Esophagus squamous epithelium (tissue), 5 donors: ENCODE results near the gene COPS8. TPM values are rescaled to one million over a fixed set of nuclear protein-coding genes. Genes with fewer than 3 reads are reported as not detected.

Experiments
- DNase-seq: peaks from one replicate; lab custom pipeline; 2025; lab: John Stamatoyannopoulos, UW
- H3K27ac ChIP-seq, 4 donors: fragments of 200-600 bp; sonication (generic); one replicate each; pipeline ENCODE4 v1.5.1; 2016 to 2019; ENCODE audit warnings: mild to moderate bottlenecking in 1 of 4
- H3K27me3 ChIP-seq, 4 donors: fragments of 200-600 bp; sonication (generic); 1 replicate in 3 of 4; 2 replicates in 1 of 4; pipeline versions ENCODE4 v1.5.1 to v1.6.0; 2017 to 2021; ENCODE audit warnings: antibody characterized with exemption in 1 of 4
- H3K36me3 ChIP-seq, 3 donors: fragments of 200-600 bp; sonication (generic); one replicate each; pipeline ENCODE4 v1.5.1; 2016 to 2019
- H3K4me1 ChIP-seq, 3 donors: fragments of 200-600 bp; sonication (generic); one replicate each; pipeline ENCODE4 v1.5.1; 2017 to 2019
- H3K4me3 ChIP-seq, 4 donors: fragments of 200-600 bp; sonication (generic); 1 replicate in 3 of 4; 2 replicates in 1 of 4; pipeline ENCODE4 v1.5.1; 2016 to 2019; ENCODE audit warnings: mild to moderate bottlenecking in 2 of 4, moderate library complexity in 1 of 4
- H3K9me3 ChIP-seq, 3 donors: fragments of 200-600 bp; sonication (generic); one replicate each; pipeline ENCODE4 v1.5.1; 2016 to 2019
- CTCF ChIP-seq, 6 experiments: fragments of 450-650 bp in 4 of 6; fragments of 200-600 bp in 2 of 6; sonication (generic) in 2 of 6; IDR thresholded peaks; one replicate each; pipeline ENCODE4 v1.5.1; 2016 to 2019; ENCODE audit warnings: antibody characterized with exemption in 6 of 6, mild to moderate bottlenecking in 4 of 6, moderate library complexity in 4 of 6
- POLR2A ChIP-seq, 4 donors: fragments of 450-650 bp; IDR thresholded peaks; one replicate each; pipeline ENCODE4 v1.6.1; 2017; ENCODE audit warnings: antibody characterized with exemption in 4 of 4, mild to moderate bottlenecking in 4 of 4, moderate library complexity in 3 of 4
- WGBS, 2 donors: methylation state at CpG; one replicate each; pipeline ENCODE4 v1.1.5; 2018; 5-methylcytosine and 5-hydroxymethylcytosine counted together
- intact Hi-C: fragments of 100-400 bp; cut with DNase I; formaldehyde crosslinking; loops from one replicate; pipeline ENCODE4 v1.15.0; 2022
- total RNA-seq, 4 donors: library from RNA; depleted of rRNA; stranded (reverse); fragments of >200 nt; gene quantifications; one replicate each; pipeline ENCODE4 v1.1.0, GENCODE V29; 2016
- donor health status: DM: yes; HTN: yes; CAD: no.

The COPS8 gene
- total RNA-seq, 4 donors from 2014 or later, result 26.9 to 69.0 (median 54.6) TPM

GRCh38 chr2:237125967-237126366, 40.3 kb downstream of the COPS8 start:
- DNase-seq, result no peak
- no peaks in the 10 kb centered on the region for H3K27me3 ChIP-seq
- H3K4me3 ChIP-seq, result no peak overlapping the region
- intact Hi-C loops, result no loop called here
- 84 to 93% methylated on average over 6 of the region's 6 CpGs for WGBS, 2 donors
- TF ChIP-seq CTCF (IDR thresholded peaks at IDR 0.05) (no peak), POLR2A (IDR thresholded peaks at IDR 0.05) (no peak)
- peak overlapping the region; percentile 58 to 83 (median 75) for H3K27ac ChIP-seq
- peaks cover 5 to 36% (median 17%) of the 10 kb centered on the region in 3 donors for H3K4me1 ChIP-seq
- H3K9me3 ChIP-seq, result no peaks in the 10 kb centered on the region
- H3K36me3 ChIP-seq, result no peaks in the 10 kb centered on the region

DNA sequence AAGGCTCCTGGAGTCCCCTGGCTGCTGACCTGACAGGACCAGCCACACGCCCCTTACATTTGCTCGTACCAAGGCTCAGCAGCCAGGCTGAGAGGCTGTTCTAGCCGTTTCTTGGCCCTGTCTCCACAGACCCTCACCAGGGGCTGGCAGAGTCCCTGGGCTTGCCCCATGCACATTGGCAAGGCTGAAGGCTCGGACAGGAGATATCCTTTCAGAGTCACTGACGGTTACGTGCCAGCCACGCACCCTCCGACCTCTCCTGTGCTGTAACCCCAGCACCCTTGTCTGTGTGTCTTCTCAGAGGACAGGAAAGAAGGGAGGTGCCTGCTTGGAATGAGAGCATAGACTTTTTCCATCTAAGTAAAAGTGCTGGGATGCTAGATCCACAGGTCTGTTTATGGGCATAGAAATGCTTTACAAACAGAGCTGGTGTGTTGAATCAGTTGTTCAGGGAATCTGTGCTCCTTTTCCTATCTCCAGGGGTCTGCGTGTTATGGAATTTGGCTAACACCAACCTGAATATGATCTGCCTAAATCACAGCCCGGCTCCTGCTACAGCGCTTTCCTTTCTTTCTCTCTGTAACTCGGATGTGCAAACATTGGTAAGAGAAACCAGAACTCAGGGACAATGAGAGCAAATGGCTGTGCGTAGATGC, 41.0 kb downstream of the COPS8 start:
- DNase-seq, result no peak
- Histone ChIP-seq H3K27me3 (no peaks in the 10 kb centered on the region), H3K9me3 (no peaks in the 10 kb centered on the region), H3K36me3 (no peaks in the 10 kb centered on the region), H3K4me3 (no peak overlapping the region), H3K4me1 (peaks cover 5 to 36% (median 17%) of the 10 kb centered on the region in 3 donors), H3K27ac (peak overlapping the region; percentile 58 to 83 (median 75))
- TF ChIP-seq CTCF (IDR thresholded peaks at IDR 0.05), result no peak
- no peak for TF ChIP-seq POLR2A (IDR thresholded peaks at IDR 0.05)
- 69 to 83% methylated on average over 7 to 13 of the region's 13 CpGs for WGBS, 2 donors
- intact Hi-C loops, result no loop called here

GRCh38 chr2:237128026-237128703, 42.5 kb downstream of the COPS8 start:
- Histone ChIP-seq H3K27me3 (no peaks in the 10 kb centered on the region), H3K4me3 (no peak overlapping the region), H3K9me3 (no peaks in the 10 kb centered on the region), H3K27ac (peak overlapping the region; percentile 44 to 83 (median 75)), H3K36me3 (no peaks in the 10 kb centered on the region), H3K4me1 (peaks cover 5 to 36% (median 14%) of the 10 kb centered on the region in 3 donors)
- intact Hi-C loops, result no loop called here
- TF ChIP-seq POLR2A (IDR thresholded peaks at IDR 0.05) (no peak), CTCF (IDR thresholded peaks at IDR 0.05) (peak in 1 of 6 experiments; percentile 4)
- WGBS, 2 donors, result 0 to 21% methylated on average over 5 to 11 of the region's 11 CpGs
- DNase-seq, result peak; percentile 19

DNA sequence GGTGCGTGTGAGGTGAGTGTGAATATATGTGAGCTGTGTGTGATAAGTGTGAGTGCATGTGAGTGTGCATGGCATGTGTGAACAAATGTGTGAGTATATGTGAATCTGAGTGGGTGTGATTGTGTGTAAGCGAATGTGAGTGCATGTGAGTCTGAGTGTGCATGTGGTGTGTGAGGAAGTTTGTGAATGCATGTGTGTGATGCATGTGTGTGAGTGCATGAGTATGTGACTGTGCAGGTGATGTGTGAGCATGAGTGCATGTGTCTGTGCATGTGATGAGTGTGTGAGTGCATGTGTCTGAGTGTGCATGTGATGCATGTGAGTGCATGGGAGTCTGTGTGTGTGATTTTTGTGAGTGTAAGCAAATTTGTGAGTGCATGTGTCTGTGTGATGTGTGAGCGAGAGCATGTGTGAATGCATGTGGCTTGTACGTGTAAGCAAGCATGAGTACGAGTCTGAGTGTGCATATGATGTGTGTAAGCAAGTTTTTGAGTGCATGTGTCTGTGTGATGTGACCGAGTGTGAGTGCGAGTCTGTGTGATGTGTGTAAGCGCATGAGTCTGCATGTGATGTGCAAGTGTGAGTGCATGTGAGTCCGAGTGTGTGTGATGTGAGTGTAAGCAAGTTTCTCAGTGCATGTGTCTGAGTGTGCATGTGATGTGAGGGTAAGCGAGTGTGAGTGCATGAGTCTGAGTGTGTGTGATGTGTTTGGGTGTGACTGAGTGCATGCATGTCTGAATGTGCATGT, 43.3 kb downstream of the COPS8 start:
- 91% methylated on average over 10 of the region's 10 CpGs for WGBS, 2 donors
- Histone ChIP-seq H3K27ac (peak overlapping the region in 2 of 4 donors; percentile 73 to 83), H3K4me1 (peaks cover 5 to 36% (median 14%) of the 10 kb centered on the region in 3 donors), H3K27me3 (no peaks in the 10 kb centered on the region), H3K9me3 (no peaks in the 10 kb centered on the region), H3K4me3 (no peak overlapping the region), H3K36me3 (no peaks in the 10 kb centered on the region)
- TF ChIP-seq POLR2A (IDR thresholded peaks at IDR 0.05) (no peak), CTCF (IDR thresholded peaks at IDR 0.05) (peak in 1 of 6 experiments; percentile 6)
- DNase-seq, result no peak
- intact Hi-C loops, result no loop called here
